WTC11 (cell line): Measurements from ENCODE around the gene NMT2. TPM values are rescaled to one million over a fixed set of nuclear protein-coding genes. Genes with fewer than 3 reads are reported as not detected.
"Not testable (repeated sequence)": the region's sequence is repeated elsewhere in the genome, so short reads cannot be mapped to it uniquely, and the experiment has no call there.

Experiments
- ATAC-seq: fragments of 200-7000 bp; cut with Tn5 transposase; 2 replicates; pipeline ENCODE4 v1.10.0; 2021; ENCODE audit warnings: mild to moderate bottlenecking, moderate library complexity
- CTCF ChIA-PET: fragments of 300-600 bp; sonication (Branson Sonifier 250); formaldehyde crosslinking; loops from one replicate; lab custom pipeline; 2021; ENCODE audit warnings: antibody characterized with exemption; lab: Charles Lee
- POLR2A ChIA-PET: fragments of 350-600 bp; sonication (Branson Sonifier 250); formaldehyde crosslinking; loops from one replicate; lab custom pipeline; 2021; ENCODE audit warnings: antibody characterized with exemption; lab: Charles Lee
- DNase-seq: peaks from one replicate; pipeline ENCODE4 v3.0.0; 2021; ENCODE audit warnings: low spot score
- H3K27ac Mint-ChIP-seq: 2 replicates; pipeline ENCODE4 v1.8.0; 2021; ENCODE audit warnings: mixed read lengths
- H3K27me3 Mint-ChIP-seq: 2 replicates; pipeline ENCODE4 v1.8.0; 2021; ENCODE audit warnings: low read depth, mild to moderate bottlenecking, moderate library complexity, mixed read lengths
- H3K36me3 Mint-ChIP-seq: 2 replicates; pipeline ENCODE4 v1.8.0; 2021; ENCODE audit warnings: mixed read lengths
- H3K4me1 Mint-ChIP-seq: 2 replicates; pipeline ENCODE4 v1.8.0; 2022; ENCODE audit warnings: mixed read lengths
- H3K4me3 Mint-ChIP-seq: 2 replicates; pipeline ENCODE4 v1.8.0; 2021; ENCODE audit warnings: mild to moderate bottlenecking, moderate library complexity, mixed read lengths
- H3K9me3 Mint-ChIP-seq: 2 replicates; pipeline ENCODE4 v1.8.0; 2021; ENCODE audit warnings: mixed read lengths
- AFF4 ChIP-seq: sonication (generic); formaldehyde crosslinking; IDR thresholded peaks from 2 replicates; pipeline ENCODE4 v1.8.1; 2023; ENCODE audit warnings: mild to moderate bottlenecking, missing genetic modification reagents, borderline replicate concordance
- CBFB ChIP-seq: sonication (generic); formaldehyde crosslinking; IDR thresholded peaks from 2 replicates; pipeline ENCODE4 v1.8.1; 2022; ENCODE audit warnings: mild to moderate bottlenecking, low read depth, missing genetic modification reagents
- CDX4 ChIP-seq: fragments of 250-450 bp; sonication (Bioruptor Pico); IDR thresholded peaks from 2 replicates; pipeline ENCODE4 v1.9.0; 2021; ENCODE audit warnings: moderate library complexity, mild to moderate bottlenecking, inconsistent platforms, borderline replicate concordance
- E2F1 ChIP-seq: sonication (generic); formaldehyde crosslinking; IDR thresholded peaks from 2 replicates; pipeline ENCODE4 v1.8.0; 2022; ENCODE audit warnings: mild to moderate bottlenecking, missing genetic modification reagents
- E2F5 ChIP-seq: sonication (generic); formaldehyde crosslinking; IDR thresholded peaks from 2 replicates; pipeline ENCODE4 v1.8.1; 2022; ENCODE audit warnings: mild to moderate bottlenecking, moderate library complexity, missing genetic modification reagents
- ESRRA ChIP-seq: sonication (generic); formaldehyde crosslinking; IDR thresholded peaks from 2 replicates; pipeline ENCODE4 v1.8.1; 2022; ENCODE audit warnings: mild to moderate bottlenecking, missing genetic modification reagents, borderline replicate concordance
- GRHL2 ChIP-seq: fragments of 250-450 bp; sonication (Bioruptor Pico); IDR thresholded peaks from 2 replicates; pipeline ENCODE4 v1.8.0; 2022; ENCODE audit warnings: mild to moderate bottlenecking, moderate library complexity; ENCODE audit not compliant: insufficient replicate concordance, severe bottlenecking
- MLX ChIP-seq: sonication (generic); formaldehyde crosslinking; IDR thresholded peaks from 2 replicates; pipeline ENCODE4 v1.8.1; 2023; ENCODE audit warnings: mild to moderate bottlenecking, missing genetic modification reagents, moderate library complexity
- MYBL2 ChIP-seq: sonication (generic); formaldehyde crosslinking; IDR thresholded peaks from 2 replicates; pipeline ENCODE4 v1.8.1; 2023; ENCODE audit warnings: mild to moderate bottlenecking, moderate library complexity, missing genetic modification reagents
- OVOL2 ChIP-seq: fragments of 250-450 bp; sonication (Bioruptor Pico); IDR thresholded peaks from 2 replicates; pipeline ENCODE4 v1.9.0; 2021; ENCODE audit warnings: mild to moderate bottlenecking, borderline replicate concordance
- RELA ChIP-seq: sonication (generic); formaldehyde crosslinking; IDR thresholded peaks from 2 replicates; pipeline ENCODE4 v1.8.1; 2022; ENCODE audit warnings: missing genetic modification reagents, mild to moderate bottlenecking, borderline replicate concordance
- SOX15 ChIP-seq: fragments of 250-450 bp; sonication (Bioruptor Pico); IDR thresholded peaks from 2 replicates; pipeline ENCODE4 v1.9.0; 2021; ENCODE audit warnings: mild to moderate bottlenecking
- TCF7 ChIP-seq: sonication (generic); formaldehyde crosslinking; IDR thresholded peaks from 2 replicates; pipeline ENCODE4 v1.8.0; 2022; ENCODE audit warnings: mild to moderate bottlenecking, low read depth, missing genetic modification reagents, moderate library complexity
- USF2 ChIP-seq: sonication (generic); formaldehyde crosslinking; IDR thresholded peaks from 2 replicates; pipeline ENCODE4 v1.8.1; 2023; ENCODE audit warnings: mild to moderate bottlenecking, missing genetic modification reagents, moderate library complexity
- ZBTB21 ChIP-seq: sonication (generic); formaldehyde crosslinking; IDR thresholded peaks from 2 replicates; pipeline ENCODE4 v1.8.1; 2023; ENCODE audit warnings: mild to moderate bottlenecking, missing genetic modification reagents, borderline replicate concordance
- ZBTB43 ChIP-seq: sonication (generic); formaldehyde crosslinking; IDR thresholded peaks from 2 replicates; pipeline ENCODE4 v1.8.1; 2023; ENCODE audit warnings: mild to moderate bottlenecking, missing genetic modification reagents
- ZNF232 ChIP-seq: sonication (generic); formaldehyde crosslinking; IDR thresholded peaks from 2 replicates; pipeline ENCODE4 v1.8.0; 2022; ENCODE audit warnings: mild to moderate bottlenecking, missing genetic modification reagents
- ZNF317 ChIP-seq: sonication (generic); formaldehyde crosslinking; IDR thresholded peaks from 2 replicates; pipeline ENCODE4 v1.8.1; 2023; ENCODE audit warnings: low read depth, mild to moderate bottlenecking, moderate library complexity, missing genetic modification reagents, borderline replicate concordance
- ZNF396 ChIP-seq: fragments of 250-450 bp; sonication (Bioruptor Pico); IDR thresholded peaks from 2 replicates; pipeline ENCODE4 v1.8.0; 2021; ENCODE audit warnings: mild to moderate bottlenecking, moderate library complexity, borderline replicate concordance
- total RNA-seq: library from RNA; stranded (reverse); gene quantifications from 3 replicates; pipeline ENCODE4 v1.2.3, GENCODE V29; 2021

The NMT2 gene
- total RNA-seq, 1 experiment from 2014 or later = 11.7 TPM

GRCh38 chr10:15208221-15208620 lies 39.7 kb upstream of the NMT2 start:
- H3K27ac Mint-ChIP-seq = no peak overlapping the region
- CTCF ChIA-PET = no interaction called here
- no peaks in the 10 kb centered on the region for H3K9me3 Mint-ChIP-seq
- no peak for ATAC-seq
- no peaks in the 10 kb centered on the region for H3K27me3 Mint-ChIP-seq
- POLR2A ChIA-PET = no interaction called here
- no peak for DNase-seq
- no peak overlapping the region for H3K4me3 Mint-ChIP-seq
- TF ChIP-seq RELA (CRISPR knock-in tag) = no peak
- no peak for TF ChIP-seq SOX15 (CRISPR knock-in tag)
- no peak for TF ChIP-seq ZNF317 (CRISPR knock-in tag)
- TF ChIP-seq ZBTB43 (CRISPR knock-in tag) = no peak
- TF ChIP-seq GRHL2 (CRISPR knock-in tag) = no peak
- no peak for TF ChIP-seq E2F5 (CRISPR knock-in tag)
- no peak for TF ChIP-seq ZNF396 (CRISPR knock-in tag)
- no peak for TF ChIP-seq ZBTB21
- TF ChIP-seq CDX4 (CRISPR knock-in tag) = no peak
- TF ChIP-seq ESRRA (CRISPR knock-in tag) = no peak
- TF ChIP-seq AFF4 = no peak
- TF ChIP-seq TCF7 (CRISPR knock-in tag) = no peak
- no peak for TF ChIP-seq USF2 (CRISPR knock-in tag)
- TF ChIP-seq E2F1 (CRISPR knock-in tag) = no peak
- no peak for TF ChIP-seq MLX
- no peak for TF ChIP-seq CBFB (CRISPR knock-in tag)
- TF ChIP-seq MYBL2 (CRISPR knock-in tag) = no peak
- TF ChIP-seq OVOL2 = no peak
- TF ChIP-seq ZNF232 = no peak
- TF ChIP-seq, all 79 proteins: peak for 0
- Mint-ChIP-seq H3K36me3 (peaks cover 4% of the 10 kb centered on the region; the same call in 1 of the 2 replicates), H3K4me1 (peaks cover 10% of the 10 kb centered on the region)

- H3K4me3 Mint-ChIP-seq, ATAC-seq, H3K27ac Mint-ChIP-seq, DNase-seq, POLR2A ChIA-PET, H3K9me3 Mint-ChIP-seq, CTCF ChIA-PET, H3K36me3 Mint-ChIP-seq, H3K27me3 Mint-ChIP-seq: not testable (repeated sequence)
- H3K4me1 Mint-ChIP-seq = peaks cover 13% of the 10 kb centered on the region
Measured at GRCh38 chr10:15207410-15207809, 38.9 kb upstream of the NMT2 start.
